Vagina (tissue), 2 donors: ENCODE results near the gene PALLD.

Experiments
- POLR2A ChIP-seq, 2 donors: fragments of 450-650 bp; IDR thresholded peaks; one replicate each; pipeline ENCODE4 v1.6.1; 2017; ENCODE audit warnings: antibody characterized with exemption in 2 of 2, mild to moderate bottlenecking in 2 of 2, moderate library complexity in 2 of 2
- POLR2AphosphoS5 ChIP-seq, 2 donors: sonication (generic); formaldehyde crosslinking; IDR thresholded peaks; one replicate each; pipeline ENCODE4 v1.9.0; 2017; ENCODE audit warnings: antibody characterized with exemption in 2 of 2, mild to moderate bottlenecking in 2 of 2, low read depth in 1 of 2; ENCODE audit not compliant: insufficient read depth in 1 of 2
- TF ChIP-seq, protein P1 (sequence below), 3 experiments: fragments of 450-650 bp in 2 of 3; fragments of 200-600 bp in 1 of 3; sonication (generic) in 1 of 3; IDR thresholded peaks; one replicate each; pipeline ENCODE4 v1.5.1; 2017 to 2019; ENCODE audit warnings: antibody characterized with exemption in 3 of 3, mild to moderate bottlenecking in 2 of 3, moderate library complexity in 2 of 3

- TF ChIP-seq POLR2A (IDR thresholded peaks at IDR 0.05) (no peak), POLR2AphosphoS5 (IDR thresholded peaks at IDR 0.05; ENCODE audit: insufficient read depth in 1 of 2, low read depth in 1 of 2) (no peak)
- TF ChIP-seq, protein P1, sequence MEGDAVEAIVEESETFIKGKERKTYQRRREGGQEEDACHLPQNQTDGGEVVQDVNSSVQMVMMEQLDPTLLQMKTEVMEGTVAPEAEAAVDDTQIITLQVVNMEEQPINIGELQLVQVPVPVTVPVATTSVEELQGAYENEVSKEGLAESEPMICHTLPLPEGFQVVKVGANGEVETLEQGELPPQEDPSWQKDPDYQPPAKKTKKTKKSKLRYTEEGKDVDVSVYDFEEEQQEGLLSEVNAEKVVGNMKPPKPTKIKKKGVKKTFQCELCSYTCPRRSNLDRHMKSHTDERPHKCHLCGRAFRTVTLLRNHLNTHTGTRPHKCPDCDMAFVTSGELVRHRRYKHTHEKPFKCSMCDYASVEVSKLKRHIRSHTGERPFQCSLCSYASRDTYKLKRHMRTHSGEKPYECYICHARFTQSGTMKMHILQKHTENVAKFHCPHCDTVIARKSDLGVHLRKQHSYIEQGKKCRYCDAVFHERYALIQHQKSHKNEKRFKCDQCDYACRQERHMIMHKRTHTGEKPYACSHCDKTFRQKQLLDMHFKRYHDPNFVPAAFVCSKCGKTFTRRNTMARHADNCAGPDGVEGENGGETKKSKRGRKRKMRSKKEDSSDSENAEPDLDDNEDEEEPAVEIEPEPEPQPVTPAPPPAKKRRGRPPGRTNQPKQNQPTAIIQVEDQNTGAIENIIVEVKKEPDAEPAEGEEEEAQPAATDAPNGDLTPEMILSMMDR (IDR thresholded peaks at IDR 0.05): no peak
Observed at GRCh38 chr4:168623484-168623883, 126.6 kb downstream of the PALLD start.
